ENCODE results near the gene CHSY1.

The CHSY1 gene

DNA sequence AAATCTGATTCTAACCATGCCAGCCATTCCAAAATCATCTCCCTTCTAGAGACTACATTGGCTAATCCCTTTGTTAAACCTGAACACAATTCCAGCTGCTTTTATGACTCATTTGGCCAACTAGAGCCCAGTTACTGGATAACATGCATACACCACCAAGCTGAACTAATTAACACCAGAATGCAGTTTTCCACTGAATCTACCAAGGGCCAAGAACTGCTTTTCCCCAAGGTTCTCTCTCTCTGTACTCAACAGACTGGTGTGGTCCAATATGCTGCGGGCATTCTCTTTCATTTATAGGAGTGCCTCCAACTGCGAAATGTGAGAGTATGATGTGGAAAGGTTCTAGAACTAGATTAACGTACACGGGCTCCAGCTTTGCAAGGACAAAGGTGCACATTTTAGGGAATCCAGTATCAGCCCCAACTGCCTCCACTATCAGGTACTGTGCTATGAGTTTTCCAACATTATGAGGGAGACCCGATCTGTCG is 1.5 kb downstream of the CHSY1 start:
- peak overlapping the region; percentile 82 for H3K4me3 ChIP-seq (replicated peaks; ENCODE audit: low read depth, low read length)
- no peaks in the 10 kb centered on the region for H3K36me3 ChIP-seq (ENCODE audit: control insufficient read depth, insufficient read depth, low read length)
- DNase-seq (ENCODE audit: extremely low read depth, insufficient read length), result no peak
- TF ChIP-seq, protein P1, sequence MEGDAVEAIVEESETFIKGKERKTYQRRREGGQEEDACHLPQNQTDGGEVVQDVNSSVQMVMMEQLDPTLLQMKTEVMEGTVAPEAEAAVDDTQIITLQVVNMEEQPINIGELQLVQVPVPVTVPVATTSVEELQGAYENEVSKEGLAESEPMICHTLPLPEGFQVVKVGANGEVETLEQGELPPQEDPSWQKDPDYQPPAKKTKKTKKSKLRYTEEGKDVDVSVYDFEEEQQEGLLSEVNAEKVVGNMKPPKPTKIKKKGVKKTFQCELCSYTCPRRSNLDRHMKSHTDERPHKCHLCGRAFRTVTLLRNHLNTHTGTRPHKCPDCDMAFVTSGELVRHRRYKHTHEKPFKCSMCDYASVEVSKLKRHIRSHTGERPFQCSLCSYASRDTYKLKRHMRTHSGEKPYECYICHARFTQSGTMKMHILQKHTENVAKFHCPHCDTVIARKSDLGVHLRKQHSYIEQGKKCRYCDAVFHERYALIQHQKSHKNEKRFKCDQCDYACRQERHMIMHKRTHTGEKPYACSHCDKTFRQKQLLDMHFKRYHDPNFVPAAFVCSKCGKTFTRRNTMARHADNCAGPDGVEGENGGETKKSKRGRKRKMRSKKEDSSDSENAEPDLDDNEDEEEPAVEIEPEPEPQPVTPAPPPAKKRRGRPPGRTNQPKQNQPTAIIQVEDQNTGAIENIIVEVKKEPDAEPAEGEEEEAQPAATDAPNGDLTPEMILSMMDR (IDR thresholded peaks at IDR 0.05; ENCODE audit: insufficient read depth, low read length, poor library complexity, severe bottlenecking), result no peak
- H3K27me3 ChIP-seq (replicated peaks; ENCODE audit: control insufficient read depth, insufficient read depth, low read length), result no peaks in the 10 kb centered on the region

DNA sequence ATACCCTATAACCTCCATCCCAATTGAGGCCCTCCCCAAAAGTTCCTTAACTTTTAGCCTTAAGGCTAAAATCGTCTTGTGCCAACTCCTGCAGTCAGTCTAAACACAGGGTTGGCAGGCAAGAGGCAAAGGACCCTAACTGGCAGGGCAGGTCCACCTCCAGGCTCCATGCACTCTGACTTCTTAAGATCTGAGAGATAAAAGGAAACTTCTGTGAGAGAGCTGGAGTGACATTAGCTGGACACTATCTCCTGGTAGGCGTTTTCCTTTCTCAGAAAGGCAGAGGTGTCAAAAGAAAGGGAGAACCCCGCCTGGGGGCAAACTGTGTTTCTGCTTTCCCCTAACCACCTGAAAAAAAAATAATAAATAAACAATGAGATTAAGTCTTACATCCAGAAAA is 3.6 kb downstream of the CHSY1 start:
- DNase-seq (ENCODE audit: extremely low read depth, insufficient read length), result no peak
- no peaks in the 10 kb centered on the region for H3K36me3 ChIP-seq (ENCODE audit: control insufficient read depth, insufficient read depth, low read length)
- H3K4me3 ChIP-seq (replicated peaks; ENCODE audit: low read depth, low read length), result no peak overlapping the region
- H3K27me3 ChIP-seq (replicated peaks; ENCODE audit: control insufficient read depth, insufficient read depth, low read length), result no peaks in the 10 kb centered on the region
- TF ChIP-seq, protein P1 (IDR thresholded peaks at IDR 0.05; ENCODE audit: insufficient read depth, low read length, poor library complexity, severe bottlenecking), result no peak

DNA sequence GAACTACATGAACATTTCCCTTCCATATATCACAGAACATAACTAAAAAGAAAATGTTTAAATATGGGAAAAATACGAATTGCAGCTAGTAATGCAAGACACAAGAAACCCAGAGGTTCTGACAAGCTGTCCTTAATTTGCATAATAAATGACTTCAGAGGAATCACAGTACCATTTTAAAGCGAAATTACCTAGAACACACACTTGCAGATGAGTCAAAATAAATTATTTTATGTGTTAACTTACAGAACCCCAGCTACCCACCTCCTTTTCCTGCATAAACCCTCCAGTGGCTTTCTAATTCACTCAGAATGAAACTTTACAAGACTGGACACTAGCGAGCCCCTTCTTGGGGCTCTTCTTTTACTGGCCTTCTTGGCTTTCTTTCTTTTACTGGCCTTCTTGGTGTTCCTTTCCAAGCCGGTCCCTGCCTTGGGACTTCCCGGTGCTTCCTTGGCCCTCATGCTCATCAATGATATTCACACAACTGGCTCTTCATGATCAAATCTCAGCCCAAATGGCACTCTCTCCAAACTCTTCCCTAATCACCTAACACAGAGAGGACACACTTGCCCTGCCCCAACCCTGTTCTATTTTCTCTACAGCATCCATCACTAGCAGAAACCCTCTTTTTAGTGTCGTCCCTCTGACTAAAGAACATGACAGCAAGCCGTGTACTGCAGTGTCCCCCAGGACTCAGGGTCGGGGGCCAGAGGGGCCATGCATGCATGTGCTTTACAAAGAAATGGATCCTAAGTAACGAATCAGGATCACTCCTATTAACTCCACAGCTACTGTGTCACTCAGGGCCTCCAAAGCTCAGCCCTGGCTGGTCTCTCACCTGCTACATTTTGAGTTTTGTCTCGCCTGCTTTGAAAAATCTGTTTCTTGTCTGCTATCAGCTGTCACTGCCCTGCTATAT is 4.8 kb downstream of the CHSY1 start:
- TF ChIP-seq, protein P1 (IDR thresholded peaks at IDR 0.05; ENCODE audit: insufficient read depth, low read length, poor library complexity, severe bottlenecking), result no peak
- DNase-seq (ENCODE audit: extremely low read depth, insufficient read length), result no peak
- H3K36me3 ChIP-seq (ENCODE audit: control insufficient read depth, insufficient read depth, low read length), result no peaks in the 10 kb centered on the region
- no peaks in the 10 kb centered on the region for H3K27me3 ChIP-seq (replicated peaks; ENCODE audit: control insufficient read depth, insufficient read depth, low read length)
- no peak overlapping the region for H3K4me3 ChIP-seq (replicated peaks; ENCODE audit: low read depth, low read length)

DNA sequence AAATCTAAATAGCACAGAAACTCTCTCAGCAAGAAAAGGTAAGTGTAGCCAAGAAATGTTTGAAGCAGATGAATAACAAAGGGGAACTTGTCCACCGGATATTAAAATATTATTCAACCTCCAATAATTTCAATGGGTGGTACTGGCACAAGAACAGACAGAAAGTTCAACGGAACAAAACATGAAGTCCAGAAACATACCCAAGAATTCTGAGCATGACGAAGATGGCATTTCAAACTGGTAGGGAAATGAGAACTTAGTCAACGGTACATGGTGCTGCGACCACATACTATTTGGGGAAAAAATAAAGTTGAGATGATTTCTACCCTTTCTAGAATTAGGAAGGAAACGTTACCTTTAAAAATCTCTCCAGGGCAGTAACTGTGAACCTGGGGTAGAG is 5.5 kb downstream of the CHSY1 start:
- H3K27me3 ChIP-seq (replicated peaks; ENCODE audit: control insufficient read depth, insufficient read depth, low read length), result no peaks in the 10 kb centered on the region
- no peak for DNase-seq (ENCODE audit: extremely low read depth, insufficient read length)
- H3K4me3 ChIP-seq (replicated peaks; ENCODE audit: low read depth, low read length), result no peak overlapping the region
- TF ChIP-seq, protein P1 (IDR thresholded peaks at IDR 0.05; ENCODE audit: insufficient read depth, low read length, poor library complexity, severe bottlenecking), result no peak
- no peaks in the 10 kb centered on the region for H3K36me3 ChIP-seq (ENCODE audit: control insufficient read depth, insufficient read depth, low read length)

DNA sequence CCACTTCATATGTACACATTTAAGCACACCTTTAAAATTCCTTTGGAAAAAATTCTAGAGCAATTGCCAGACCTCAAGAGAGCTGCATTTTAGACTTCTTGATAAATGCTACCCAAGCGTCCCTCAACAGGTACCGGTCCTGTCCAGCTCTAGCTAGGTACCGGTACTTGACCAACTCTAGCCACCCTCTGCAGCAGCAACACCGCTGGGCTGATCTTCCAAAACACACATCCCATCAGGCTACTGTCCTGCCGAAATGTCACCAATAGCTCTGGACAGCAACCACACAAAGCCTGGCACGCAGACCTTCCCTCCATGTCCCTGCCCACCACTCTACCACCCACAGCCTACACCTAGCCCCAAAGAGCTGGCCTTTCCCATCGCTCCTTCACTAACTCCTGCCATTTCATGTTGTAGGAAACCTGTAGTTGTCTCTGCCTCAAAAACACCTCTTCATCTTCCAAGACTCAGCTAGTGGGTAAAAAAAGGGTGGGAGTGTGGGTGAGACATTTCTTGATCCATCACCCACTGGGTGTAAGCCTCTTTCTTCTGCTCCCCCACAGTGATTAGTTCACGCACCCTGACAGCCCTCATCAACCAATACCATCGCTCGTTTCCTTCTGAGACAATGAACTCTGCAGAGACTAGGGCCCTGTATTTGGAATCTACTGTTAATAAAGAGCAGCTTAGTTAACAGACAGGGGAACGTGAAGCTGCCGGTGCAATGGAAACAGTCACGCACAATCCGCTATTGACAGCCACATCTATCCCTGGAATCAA is 6.8 kb downstream of the CHSY1 start:
- Histone ChIP-seq H3K36me3 (ENCODE audit: control insufficient read depth, insufficient read depth, low read length) (no peaks in the 10 kb centered on the region), H3K27me3 (replicated peaks; ENCODE audit: control insufficient read depth, insufficient read depth, low read length) (no peaks in the 10 kb centered on the region), H3K4me3 (replicated peaks; ENCODE audit: low read depth, low read length) (no peak overlapping the region)
- TF ChIP-seq, protein P1 (IDR thresholded peaks at IDR 0.05; ENCODE audit: insufficient read depth, low read length, poor library complexity, severe bottlenecking), result no peak
- DNase-seq (ENCODE audit: extremely low read depth, insufficient read length), result no peak
